Right ventricle myocardium inferior (tissue), 1 donor: ENCODE results near the gene SUGP1. TPM values are rescaled to one million over a fixed set of nuclear protein-coding genes. Genes with fewer than 3 reads are reported as not detected.

Experiments used
- ATAC-seq: fragments of 200-7000 bp; cut with Tn5 transposase; one replicate; pipeline ENCODE4 v1.9.1; 2020; ENCODE audit warnings: mild to moderate bottlenecking, moderate library complexity
- DNase-seq: peaks from one replicate; pipeline ENCODE4 v3.0.0; 2021; ENCODE audit errors: missing footprints
- intact Hi-C: fragments of 100-400 bp; cut with DNase I; formaldehyde crosslinking; loops from one replicate; pipeline ENCODE4 v1.11.0; 2022
- total RNA-seq: library from RNA; stranded (reverse); fragmentation: NEBNext Ultra II Directional; extraction: Animal tissue kit (Norgen Biotek cat#: 25700); gene quantifications from one replicate; pipeline ENCODE4 v1.2.1, GENCODE V29; 2021
- donor health status: DM: no; HTN: yes; CAD: no; lungs with severe emphysema.

Gene SUGP1
- total RNA-seq, 1 donor from 2014 or later, result 34.9 TPM

DNA sequence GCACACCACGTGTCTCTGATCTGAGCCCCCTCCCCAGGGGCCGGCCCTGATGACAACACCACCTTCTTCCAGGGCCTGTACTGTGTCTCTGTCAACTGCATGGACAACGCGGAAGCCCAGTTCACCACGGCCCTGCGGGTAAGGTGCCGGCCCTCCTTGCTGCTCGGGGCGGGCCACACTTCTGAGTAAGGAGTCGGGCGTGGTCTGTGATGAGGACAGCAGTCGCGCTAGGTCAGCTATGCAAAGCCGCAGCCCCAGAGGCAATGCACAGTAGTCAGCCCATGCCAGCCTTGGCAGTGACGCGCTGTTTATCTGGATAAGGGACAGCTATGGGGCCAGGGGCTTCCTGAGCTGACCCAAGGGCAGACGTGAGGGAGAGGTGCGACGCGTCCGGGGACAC is 24.9 kb upstream of the SUGP1 start:
- intact Hi-C loops, result no loop called here
- no peak for ATAC-seq
- DNase-seq, result no peak

DNA sequence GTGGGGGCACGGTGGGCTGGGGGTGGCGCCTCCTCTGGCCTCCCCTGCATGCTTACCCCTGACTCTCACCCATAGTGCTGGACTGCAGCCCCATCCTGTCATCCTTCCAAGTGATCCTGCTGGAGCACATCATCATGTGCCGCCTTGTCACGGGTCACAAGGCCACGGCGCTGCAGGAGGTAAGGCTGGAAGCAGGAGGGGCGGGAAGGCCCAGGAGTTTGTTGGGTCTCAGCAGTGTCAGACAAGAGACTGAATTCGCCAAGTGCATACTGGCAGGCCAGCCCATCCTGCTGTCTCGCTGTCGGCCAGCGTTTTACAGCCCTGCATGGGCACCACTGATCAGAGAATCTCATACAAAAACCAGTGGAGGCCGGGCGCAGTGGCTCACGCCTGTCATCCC is 23.5 kb upstream of the SUGP1 start:
- intact Hi-C loops, result loop anchor here (5.0 kb wide), 1 partner anchor 196 kb away; no protein-coding TSS in a partner anchor

DNA sequence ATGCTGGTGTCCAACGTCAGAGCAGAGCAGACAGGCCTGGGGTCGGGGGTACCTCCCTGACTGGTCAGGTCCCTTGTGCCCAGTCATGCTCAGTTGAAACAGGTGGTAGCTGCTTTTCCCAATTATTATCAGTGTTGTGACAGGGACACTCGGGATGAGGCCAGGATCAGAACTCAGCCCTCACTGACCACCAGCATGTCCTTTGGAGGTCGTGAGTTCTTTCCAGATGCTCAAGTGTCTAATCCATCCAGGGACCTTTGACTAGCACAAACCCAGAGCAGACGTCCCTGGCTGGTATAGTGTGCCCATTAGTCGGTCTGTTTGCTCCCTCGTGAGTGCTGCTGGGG is 22.7 kb upstream of the SUGP1 start:
- DNase-seq (no peak), ATAC-seq (no peak)
- intact Hi-C loops, result loop anchor here (5.0 kb wide), 1 partner anchor 196 kb away; no protein-coding TSS in a partner anchor

More for the DNA sequence above, 23.5 kb upstream of the SUGP1 start:
- no peak for ATAC-seq
- no peak for DNase-seq

DNA sequence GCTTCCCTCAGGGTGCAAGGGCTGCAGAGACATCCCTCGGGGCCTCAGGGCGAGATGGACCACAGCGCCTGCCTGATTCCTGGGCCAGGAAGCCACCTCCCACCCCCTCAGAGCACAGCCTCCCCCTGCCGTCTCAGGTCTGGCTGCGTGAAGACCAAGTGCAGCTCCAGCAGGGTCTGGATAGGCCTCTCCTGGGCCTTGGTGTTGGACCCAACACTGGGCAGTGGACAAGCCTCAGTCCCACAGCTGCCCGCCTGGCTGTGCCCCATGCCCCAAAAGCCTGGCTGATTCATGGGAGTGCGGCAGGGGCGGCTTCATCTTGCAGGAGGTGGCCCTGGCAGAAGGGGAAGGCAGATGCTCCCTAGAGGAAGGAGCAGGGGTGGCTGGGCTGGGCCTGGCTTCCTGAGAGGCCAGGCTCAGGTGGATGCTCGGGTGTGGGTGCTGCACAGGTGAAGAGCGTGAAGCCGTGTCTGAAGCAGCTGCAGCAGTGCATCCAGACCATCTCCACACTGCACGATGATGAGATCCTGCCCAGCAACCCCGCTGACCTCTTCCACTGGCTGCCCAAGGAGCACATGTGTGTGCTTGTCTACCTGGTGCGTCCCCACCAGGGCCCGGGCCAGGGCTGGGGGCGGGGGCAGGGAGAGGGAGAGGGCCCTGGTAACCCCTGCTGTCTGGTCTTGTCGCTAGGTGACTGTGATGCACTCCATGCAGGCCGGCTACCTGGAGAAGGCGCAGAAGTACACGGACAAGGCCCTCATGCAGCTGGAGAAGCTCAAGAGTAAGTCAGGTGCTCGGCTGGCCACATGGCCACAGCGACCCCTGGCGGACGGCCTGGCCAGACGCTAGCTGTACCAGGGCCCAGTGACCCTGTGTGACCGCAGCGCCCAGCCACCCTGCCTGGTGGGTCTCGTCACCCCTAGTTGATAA is 22.0 kb upstream of the SUGP1 start:
- intact Hi-C loops, result loop anchor here (5.0 kb wide), 1 partner anchor 195 kb away; no protein-coding TSS in a partner anchor
- ATAC-seq, result peak; percentile 74

DNA sequence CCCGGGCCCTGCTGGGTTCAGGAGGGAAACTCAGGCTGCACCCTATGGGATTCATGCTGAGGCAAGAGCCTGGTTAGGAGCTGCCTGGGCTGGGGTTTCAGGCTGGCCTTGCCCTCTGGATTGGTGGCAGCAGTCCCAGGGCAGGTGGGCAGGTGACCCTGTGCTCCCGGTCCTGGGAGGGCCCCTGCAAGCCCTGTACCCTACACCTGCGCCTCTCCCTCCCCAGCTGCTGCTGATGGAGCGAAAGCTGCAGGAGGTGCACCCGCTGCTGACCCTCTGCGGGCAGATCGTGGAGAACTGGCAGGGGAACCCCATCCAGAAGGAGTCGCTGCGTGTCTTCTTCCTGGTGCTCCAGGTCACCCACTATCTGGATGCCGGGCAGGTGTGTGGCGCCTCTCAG is 20.7 kb upstream of the SUGP1 start:
- intact Hi-C loops, result loop anchor here (5.0 kb wide), 1 partner anchor 194 kb away; no protein-coding TSS in a partner anchor
- no peak for ATAC-seq
- no peak for DNase-seq

More for the DNA sequence above, 22.0 kb upstream of the SUGP1 start:
- peak; percentile 84 for DNase-seq

DNA sequence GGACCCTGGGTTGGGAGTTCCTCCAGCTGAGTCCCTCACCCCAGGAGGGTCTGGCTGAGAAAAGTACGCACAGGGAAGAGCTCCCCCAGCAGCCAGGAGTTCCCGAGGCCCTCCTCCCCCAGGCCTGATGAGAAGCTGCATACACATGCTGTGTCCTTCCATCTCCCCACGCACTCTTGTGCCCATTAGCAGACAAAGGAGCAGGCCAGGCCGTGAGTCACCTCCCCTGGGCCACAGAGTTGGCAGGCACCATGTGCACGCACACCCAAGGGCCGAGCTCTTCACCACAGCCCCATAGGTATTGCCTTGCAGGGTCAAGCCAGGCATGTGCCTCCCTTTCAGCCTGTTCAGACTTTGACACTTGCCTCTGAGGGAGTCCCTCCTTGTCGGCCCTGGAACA is 17.8 kb upstream of the SUGP1 start:
- DNase-seq (no peak), ATAC-seq (no peak)
- intact Hi-C loops, result no loop called here

DNA sequence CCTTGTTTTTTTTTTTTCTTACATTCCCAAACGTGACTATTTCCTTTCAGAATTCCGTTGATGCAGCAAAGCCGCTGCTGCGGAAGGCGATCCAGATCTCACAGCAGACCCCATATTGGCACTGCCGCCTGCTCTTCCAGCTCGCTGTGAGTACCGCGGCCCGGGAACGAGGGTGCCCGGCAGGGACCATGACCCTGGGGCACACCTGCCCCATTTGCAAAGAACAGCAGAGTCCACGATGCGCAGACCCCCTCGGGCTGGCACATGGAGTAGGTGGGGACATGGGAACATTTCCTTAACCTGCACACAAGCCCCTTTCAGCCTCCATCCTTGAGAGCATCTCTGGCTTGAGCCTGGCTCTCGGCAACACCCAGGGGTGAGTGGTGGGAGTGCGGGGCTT is 16.8 kb upstream of the SUGP1 start:
- ATAC-seq (no peak), DNase-seq (no peak)
- intact Hi-C loops, result no loop called here

DNA sequence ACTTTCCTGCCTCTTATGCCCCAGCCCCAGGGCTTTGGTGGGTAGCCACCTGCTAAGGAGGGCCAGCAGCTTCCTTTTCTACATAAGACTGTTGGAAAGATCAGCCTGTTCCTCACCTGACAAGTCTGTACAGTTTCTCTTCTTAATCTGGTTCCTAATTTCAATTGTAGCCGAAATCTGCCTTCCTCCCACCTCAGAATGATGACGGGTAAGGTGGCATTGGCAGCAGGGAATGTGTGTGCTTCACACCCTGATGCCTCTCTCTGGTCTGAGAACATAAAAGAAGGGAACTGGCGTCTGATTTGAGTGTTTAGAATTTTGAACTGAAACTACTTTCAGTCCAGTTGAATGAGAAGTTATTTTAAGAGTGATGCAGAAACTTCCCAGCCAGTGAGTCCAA is 16.3 kb upstream of the SUGP1 start:
- ATAC-seq (no peak), DNase-seq (no peak)
- intact Hi-C loops, result no loop called here

DNA sequence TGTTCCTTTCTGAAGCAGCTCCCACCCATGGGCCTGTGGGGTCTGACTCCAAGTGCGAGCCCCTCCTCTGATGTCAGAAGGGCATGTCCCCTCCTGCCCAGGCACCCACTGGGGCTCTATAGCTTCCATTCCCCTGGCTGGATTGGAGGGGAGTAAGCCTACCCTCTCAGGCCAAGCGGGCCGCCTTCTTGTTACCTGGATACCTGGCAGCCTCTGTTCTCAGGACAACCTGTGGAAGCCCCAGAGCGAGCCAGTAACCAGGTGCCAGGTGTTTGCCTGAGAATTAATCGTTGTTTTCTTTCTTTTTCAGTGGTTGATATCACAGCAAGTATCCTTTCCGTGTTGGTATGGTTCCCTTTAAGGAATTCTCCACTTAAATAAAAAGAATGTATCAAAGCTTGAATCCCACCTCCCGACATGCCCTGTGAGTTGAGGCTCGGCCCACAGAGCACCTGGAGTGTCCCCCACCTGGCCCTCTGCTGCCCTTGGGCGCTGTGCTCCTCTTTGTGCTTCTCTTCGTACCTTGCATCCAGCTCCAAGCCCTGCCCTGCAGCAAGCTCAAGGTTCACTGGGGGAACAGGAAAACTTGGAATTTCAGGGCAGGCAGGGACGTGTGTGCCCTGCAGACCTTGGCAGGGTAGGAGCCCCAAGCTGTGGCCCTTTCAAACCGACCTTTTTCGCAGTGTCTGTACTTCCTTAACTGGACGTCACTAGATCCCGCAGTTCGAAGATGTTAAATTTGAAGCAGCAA is 15.3 kb upstream of the SUGP1 start:
- intact Hi-C loops, result no loop called here
- no peak for DNase-seq
- no peak for ATAC-seq

DNA sequence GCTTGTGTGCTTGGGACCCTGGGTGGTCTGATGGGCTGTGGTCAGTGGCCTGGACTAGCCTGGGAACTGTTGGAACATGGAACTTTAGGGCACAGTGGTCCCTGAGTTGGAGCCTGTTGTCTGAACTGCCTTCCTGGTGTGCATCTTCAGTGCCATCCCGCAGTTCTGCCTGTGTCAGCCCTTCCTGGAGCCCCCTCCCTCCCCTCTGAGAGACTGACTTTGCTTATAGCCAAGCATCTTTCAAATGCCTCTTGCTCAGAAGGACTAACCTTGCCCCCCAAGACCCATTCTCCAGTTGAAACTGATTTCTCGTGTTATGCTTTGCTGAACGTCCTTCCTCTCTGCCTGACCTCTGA is 14.7 kb upstream of the SUGP1 start:
- ATAC-seq (no peak), DNase-seq (no peak)
- intact Hi-C loops, result no loop called here

DNA sequence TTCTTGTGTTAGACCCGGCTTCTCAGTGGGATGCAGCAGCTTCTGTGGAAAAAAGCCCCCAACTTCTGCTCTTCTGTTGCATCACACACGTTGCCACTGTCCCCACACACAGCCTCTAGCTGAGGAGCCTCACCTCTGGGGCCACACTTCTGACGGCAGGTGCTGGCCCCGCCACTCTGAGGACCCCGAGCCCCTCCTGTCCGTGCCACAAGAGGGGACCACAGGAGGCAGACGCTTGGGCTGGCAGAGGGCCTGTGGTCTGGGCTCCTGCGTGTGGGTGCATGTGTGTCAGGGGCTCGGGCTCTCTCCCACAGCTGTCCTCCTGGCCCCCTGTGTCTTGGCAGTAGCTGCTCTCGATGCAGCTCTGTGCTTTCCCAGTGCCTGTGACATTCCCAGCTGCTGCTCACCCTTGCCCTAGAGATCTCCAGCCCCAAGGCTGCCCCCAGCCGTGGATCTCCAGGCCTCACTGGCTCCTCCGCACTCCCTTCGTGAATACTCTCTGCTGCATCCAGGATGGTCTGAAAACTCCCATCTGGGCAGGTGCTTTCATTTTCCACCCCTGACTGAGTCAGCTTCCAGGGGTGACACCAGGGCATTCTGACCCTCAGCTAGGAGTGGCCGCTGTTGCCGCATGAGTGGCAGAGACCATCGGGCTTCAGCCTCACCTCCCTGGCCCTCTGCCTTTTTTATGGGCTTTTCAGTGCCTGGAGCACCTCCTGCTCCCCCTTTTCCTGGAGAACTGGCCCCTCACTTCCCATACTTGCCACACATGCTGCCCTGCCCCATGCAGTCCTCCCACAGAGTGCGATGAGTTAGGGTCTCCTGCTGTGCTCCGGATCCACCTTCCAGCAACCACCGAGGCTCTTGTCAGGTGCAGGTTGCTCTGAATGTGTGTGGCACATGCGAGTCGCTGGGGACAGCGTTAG is 14.0 kb upstream of the SUGP1 start:
- intact Hi-C loops, result no loop called here
- DNase-seq (no peak), ATAC-seq (no peak)

DNA sequence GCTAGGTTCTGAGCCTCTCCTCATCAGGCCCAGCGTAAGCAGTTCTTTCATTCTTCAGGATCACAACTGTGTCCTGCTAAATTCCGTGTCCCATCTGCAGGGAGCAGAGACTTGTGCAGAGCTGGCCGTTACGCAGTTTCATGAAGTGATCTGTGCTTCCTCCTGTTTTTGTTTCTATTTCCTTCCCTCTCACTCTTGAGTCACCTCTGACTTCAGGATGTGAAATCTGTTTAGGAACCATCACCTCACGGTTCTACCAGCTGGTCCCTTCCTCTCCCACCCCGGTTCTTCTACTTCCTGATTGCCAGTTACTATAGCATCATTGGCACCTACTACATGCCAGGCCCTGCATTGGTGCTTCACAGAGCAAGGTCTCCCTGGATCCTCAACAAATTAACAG is 8.8 kb upstream of the SUGP1 start:
- intact Hi-C loops, result loop anchor here (10.0 kb wide), 2 partner anchors 134 to 264 kb away; partner anchors contain the start of genes BORCS8, RFXANK and SLC25A42
- ATAC-seq (no peak), DNase-seq (no peak)

DNA sequence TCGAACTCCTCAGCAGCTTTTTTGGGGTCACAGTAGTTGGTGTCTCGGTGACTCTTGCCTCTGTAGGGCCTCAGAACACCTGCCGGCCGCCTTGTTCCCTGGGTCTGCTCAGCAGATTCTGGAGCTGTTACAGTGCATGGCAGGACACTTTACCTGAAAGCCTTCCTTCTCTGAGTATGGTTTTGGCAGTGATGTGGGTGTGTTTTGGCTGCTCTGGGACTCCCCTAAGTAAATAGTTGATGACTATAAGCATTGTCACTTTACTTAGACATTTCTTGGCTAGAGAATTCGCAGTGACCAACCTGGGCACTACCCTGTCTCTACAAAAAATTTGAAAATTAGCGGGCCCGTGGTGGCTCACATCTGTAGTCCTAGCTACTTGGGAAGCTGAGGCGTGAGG is 7.4 kb upstream of the SUGP1 start:
- intact Hi-C loops, result loop anchor here (10.0 kb wide), 2 partner anchors 133 to 263 kb away; partner anchors contain the start of genes BORCS8, RFXANK and SLC25A42
- ATAC-seq (no peak), DNase-seq (no peak)

DNA sequence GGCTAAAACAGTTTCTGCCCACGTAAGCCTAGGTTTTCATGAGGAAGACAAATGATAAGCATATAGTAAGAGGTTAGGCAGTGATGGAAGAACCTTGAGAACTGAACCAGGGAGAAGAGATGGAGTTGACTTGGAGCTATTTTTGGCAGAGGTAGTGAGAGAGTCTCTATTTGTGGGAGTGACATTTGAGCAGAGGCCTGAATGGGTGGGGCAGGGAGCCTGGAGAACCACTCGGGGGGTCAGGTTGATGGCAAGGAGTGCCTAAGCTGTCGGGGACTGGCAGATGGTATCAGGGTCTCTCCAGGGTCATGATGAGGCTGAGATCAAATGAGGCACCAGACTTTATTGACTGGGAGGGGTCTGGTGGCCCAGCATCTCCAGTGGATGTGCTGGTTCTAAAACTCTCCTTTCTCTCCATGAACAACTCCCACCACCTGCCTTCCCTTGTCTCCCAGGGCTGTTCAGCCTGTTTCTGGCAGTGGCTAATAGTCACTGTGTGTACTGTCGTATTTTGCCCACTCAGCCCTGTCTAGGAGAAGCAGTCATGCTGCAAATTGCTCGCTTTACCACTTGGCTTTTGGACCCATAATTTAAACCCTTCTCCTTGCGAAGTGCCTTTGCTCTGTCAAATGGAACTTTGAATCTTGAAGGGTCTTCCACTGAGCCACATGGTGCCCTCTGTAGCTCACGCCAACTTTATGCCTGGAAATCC is 3.9 kb upstream of the SUGP1 start:
- DNase-seq, result no peak
- intact Hi-C loops, result loop anchor here (10.0 kb wide), 2 partner anchors 129 to 259 kb away; partner anchors contain the start of genes BORCS8, RFXANK and SLC25A42
- ATAC-seq, result no peak

DNA sequence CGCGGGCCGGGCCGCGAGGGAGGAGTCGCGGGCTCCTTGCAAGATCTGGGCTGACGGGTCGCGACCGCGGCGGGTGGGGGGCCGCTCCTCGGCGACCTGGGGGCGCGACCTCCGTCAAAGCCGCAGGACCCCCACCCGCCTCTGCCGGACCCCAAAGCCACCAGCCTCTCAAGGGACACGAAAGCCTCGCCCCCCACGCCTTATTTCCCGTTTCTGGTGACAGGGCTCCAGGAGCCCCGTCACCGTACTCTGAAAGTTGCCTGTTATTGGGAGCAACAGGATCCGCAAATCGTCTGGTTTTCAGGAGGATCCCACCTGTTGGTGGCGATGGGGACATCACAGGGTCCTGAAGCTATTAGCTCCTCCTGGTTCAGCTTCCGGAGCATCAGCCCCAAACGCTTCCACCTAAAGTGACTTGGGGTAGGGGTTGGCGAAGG is 850 bp upstream of the SUGP1 start:
- ATAC-seq, result no peak
- DNase-seq, result no peak
- intact Hi-C loops, result loop anchor here (10.0 kb wide), 2 partner anchors 126 to 256 kb away; partner anchors contain the start of genes BORCS8, RFXANK and SLC25A42

DNA sequence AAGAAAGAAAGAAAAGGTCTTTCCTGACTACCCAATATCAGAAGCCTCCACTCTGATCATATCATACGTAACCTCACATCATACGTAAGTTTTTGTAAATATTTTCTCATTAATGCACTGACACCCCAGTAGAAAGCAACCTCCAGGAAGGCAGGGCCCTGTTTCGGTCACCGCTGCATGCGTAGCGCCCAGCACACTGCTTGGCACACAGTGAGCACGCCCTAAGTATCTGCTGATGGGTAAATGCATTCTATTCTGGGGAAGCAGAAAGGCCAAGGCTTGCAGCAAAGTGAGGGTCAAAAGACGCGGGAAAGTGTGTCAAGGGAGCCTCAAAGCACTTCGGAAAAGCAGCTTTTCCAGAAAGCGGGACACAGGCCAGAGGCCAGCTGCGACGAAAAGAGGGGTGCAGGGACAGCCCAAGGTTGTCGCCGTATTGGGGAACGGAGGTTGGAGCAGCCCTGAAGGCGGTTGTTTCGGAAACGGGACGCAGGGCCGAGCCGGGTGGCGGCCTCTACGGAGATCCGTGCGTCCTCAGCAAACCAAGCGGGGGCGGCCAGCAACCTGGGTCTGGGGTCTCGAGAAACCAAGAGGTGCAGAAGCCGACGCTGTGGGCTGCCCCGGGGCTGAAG is 463 bp downstream of the SUGP1 start:
- DNase-seq (no peak), ATAC-seq (no peak)
- intact Hi-C loops, result loop anchor here (10.0 kb wide), 2 partner anchors 125 to 255 kb away; partner anchors contain the start of genes BORCS8, RFXANK and SLC25A42

DNA sequence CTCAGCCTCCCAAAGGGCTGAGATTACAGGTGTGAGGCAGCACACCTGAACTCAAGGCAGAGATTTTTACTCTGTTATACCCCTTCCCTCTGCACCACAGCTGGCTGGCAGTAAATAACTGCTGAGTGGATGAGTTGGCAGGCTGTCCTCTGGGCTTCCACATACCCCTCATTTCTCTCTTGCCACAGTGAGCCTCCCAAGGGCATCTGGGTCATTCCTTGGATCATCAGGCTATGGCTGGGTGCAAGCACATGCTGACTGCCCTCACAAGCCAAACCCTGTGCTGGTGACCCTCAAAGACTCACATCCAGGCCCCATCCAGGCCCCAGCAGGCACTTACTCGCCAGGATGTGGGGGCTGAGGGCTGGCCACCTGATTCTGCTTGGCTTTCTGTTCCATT is 4.2 kb downstream of the SUGP1 start:
- intact Hi-C loops, result no loop called here
- DNase-seq, result no peak
- ATAC-seq, result no peak
